Fibroblast of skin of scalp (primary cell): ENCODE data around the gene NCF4.

Experiments used
- DNase-seq: peaks from one replicate; pipeline ENCODE4 v3.0.0-alpha.2; 2013

The NCF4 gene

GRCh38 chr22:36865346-36865745, 4.5 kb downstream of the NCF4 start:
- no peak for DNase-seq

DNA sequence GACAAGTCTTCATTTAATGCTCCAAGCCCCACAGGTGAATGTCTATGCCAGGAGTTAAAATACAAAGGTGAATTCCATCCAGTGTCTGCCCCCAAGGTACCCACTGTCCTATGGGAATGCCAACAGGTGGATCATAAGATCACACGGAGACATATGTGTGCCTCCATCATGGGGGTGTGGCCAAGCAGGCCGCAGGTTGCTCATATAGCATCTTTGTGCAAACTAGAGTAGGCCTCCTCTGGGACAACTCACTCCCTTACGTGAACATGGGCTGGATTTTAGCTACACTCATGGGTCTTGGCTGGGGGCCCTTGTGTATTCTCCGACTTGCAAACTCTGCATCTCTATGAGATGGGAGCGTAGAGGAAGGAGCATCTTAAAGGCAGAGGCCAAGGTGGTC, 6.9 kb downstream of the NCF4 start:
- no peak for DNase-seq

- no peak for DNase-seq
Observed at GRCh38 chr22:36868546-36869181, 7.9 kb downstream of the NCF4 start.

DNA sequence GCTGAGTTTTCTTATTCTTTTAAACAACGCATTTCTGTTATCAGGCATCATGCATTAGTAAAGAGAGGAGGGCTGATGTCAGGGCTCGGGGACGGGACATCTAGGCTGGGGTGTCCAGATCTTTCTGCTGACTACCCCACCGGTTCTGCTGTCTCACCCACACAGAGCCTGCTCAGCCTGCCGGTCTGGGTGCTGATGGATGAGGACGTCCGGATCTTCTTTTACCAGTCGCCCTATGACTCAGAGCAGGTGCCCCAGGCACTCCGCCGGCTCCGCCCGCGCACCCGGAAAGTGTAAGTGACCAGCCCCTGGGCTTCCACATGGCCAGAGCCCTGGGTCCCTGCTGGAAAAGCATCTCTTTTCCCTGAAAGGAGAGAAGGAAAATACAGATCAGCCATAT, 9.4 kb downstream of the NCF4 start:
- DNase-seq, result no peak

DNA sequence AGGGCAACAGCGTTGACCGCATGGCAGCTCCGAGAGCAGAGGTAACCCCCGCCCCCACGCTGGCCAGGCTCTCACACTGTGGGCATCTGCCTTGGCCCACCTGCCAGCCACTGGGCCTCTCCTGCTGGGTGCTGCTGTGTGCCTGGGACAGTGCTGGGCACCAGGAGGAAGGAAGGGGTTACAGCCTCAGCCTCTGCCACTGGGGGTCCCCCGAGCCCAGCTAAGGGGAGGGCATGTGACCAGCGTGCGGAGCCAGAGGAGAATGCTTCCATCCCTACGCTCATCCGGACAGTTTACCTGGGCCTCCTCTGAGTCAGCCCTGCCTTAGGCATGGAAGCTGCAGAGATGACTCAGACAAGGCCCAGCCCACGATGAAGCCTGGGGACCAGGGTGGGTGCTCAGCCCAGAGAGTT, 10.9 kb downstream of the NCF4 start:
- no peak for DNase-seq

- DNase-seq, result no peak
Observed at GRCh38 chr22:36872084-36872483, 11.3 kb downstream of the NCF4 start.

DNA sequence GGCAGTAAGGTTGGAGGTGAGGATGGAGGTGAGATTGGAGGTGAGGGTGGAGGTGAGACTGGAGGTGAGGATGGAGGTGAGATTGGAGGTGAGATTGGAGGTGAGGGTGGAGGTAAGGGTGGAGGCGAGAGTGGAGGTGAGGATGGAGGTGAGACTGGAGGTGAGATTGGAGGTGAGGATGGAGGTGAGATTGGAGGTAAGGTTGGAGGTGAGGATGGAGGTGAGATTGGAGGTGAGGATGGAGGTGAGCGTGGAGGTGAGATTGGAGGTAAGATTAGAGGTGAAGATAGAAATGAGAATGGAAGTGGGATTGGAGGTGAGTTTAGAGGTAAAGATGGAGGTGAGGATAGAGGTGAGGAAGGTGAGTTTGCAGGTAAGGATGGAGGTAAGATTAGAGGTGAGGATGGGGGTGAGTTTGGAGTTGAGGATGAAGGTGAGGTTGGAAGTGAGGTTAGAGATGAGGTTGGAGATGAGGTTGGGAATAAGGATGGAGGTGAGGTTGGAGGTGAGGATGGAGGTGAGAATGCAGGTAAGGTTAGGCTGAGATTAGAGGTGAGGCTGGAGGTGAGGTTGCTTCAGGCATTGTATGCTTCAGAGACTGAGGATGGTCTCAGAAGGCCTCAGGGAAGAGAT, 12.2 kb downstream of the NCF4 start:
- no peak for DNase-seq

DNA sequence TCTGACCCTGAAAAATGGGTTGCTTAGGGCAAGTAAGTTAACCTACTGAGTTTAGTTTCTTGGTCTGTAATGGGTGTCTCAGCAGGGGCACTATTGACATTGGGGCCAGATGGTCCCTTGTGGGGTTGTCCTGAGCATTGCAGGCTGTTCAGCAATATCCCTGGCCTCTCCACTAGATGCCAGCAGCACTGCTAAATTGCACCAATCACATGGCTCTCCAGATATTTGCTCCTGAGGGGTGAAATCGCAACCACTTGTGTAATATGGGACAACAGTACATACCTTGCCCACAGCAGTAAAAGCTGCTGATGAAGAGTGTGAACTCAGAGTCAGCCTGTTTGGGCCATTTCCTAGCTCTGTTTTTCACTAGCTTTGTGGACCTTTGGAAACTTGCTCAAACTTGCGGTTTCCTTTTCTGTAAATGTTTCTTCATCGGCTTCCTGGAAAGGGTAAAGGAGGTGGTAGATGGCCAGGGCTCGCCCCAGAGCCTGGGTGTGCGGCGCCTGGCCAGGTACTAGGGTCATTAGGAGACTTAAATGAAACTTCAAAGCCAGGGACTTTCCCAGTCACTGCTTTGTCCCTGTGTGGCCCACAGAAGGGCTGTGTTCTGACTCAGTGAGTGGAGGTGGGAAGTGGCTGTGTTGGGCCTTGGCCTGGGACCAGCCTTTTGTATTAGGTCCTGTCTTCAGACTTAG, 13.0 kb downstream of the NCF4 start:
- peak; percentile 61 for DNase-seq

DNA sequence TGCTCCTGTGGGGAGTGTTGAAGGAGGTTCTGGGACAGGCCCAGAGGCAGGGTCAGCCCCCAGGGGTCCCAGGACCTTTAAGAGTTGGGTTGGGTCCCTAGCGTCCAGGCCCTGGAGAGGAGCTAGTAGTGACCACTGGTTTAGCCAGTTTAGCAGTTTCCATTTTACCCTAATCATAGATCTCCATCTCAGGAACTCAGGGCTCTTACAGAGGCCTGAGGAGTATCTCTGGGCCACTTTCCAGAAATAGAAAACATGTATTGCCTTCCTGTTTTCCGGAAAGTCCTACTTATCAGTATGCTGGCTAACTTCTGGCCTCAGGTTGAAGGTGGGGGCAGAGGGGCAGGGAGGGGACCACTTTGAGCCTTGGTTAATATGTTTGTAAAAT, 13.5 kb downstream of the NCF4 start:
- no peak for DNase-seq

DNA sequence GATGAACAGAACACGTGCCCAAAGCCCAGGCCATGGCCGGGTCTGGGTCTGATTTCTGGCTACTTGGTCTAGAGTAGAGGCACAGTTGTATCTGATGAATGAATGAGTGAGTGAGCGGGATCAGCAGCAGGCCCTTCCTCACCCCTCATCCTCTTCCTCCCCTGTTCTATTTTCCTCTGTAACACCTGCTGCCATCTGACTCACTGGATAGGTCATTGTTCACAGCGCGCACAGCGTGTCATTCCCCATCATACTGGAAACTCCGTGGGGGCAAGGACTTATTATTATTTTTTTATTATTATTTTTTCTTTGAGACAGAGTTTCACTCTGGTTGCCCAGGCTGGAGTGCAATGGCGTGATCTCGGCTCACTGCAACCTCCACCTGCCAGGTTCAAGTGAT, 13.9 kb downstream of the NCF4 start:
- no peak for DNase-seq

GRCh38 chr22:36875741-36876140, 14.9 kb downstream of the NCF4 start:
- no peak for DNase-seq

GRCh38 chr22:36879775-36880174, 19.0 kb downstream of the NCF4 start:
- DNase-seq, result no peak

GRCh38 chr22:36881504-36882245, 20.9 kb downstream of the NCF4 start:
- DNase-seq, result no peak

DNA sequence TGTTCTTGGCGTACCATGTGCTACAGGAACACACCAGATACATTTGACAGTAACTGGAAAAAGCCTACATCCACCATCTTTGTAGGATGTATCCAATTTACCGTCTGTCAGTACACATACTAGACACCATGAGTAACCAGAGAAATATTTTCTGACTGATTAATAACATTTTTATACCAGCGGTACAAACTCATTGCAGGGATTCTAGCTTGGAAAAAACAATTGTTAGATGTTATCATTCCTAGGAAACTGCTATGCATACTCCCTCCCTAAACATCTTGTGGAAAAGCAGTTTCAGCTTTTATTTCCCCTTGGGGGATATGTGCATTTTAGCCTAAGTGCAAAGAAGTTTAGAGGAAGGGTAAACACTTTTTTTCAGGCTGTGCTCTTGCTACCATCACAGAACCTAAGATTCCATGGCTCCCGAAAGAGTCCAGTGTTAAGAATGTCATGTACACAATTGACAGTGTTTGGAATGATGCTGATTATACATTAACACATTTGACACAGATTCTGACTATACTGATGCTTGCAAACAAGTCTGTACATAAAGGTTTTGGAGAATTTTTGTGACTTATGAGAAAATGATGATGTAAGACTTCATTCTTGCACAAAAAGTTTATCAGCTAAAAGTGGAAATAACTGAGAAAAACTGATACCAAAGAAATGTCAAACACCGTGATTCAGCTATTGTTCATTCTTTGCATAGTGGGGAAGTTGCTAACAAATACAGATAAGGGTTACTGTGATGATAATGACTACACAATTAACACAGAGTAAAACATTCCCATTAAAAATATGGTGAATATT, 23.7 kb downstream of the NCF4 start:
- peak; percentile 20 for DNase-seq

DNA sequence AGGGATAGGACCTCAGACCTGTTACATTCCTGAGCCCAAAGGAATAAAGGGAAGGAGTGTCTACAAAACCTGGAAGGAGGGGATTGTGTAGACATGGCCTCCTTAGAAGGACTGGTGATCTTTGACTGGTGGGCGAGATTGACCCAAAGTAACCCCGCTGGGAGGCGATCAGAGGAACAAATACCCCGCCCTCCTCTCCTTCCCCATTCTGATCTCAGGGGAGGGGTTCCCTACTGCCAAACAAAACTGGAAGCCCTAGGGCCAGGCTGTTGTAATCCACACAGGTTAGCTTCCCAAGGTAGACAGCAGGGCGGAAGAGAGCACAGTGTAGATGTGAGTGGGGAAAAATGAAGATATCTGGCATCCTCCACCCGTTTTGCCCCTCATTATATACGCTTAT, 24.7 kb downstream of the NCF4 start:
- no peak for DNase-seq

GRCh38 chr22:36886016-36886415, 25.2 kb downstream of the NCF4 start:
- DNase-seq, result no peak

DNA sequence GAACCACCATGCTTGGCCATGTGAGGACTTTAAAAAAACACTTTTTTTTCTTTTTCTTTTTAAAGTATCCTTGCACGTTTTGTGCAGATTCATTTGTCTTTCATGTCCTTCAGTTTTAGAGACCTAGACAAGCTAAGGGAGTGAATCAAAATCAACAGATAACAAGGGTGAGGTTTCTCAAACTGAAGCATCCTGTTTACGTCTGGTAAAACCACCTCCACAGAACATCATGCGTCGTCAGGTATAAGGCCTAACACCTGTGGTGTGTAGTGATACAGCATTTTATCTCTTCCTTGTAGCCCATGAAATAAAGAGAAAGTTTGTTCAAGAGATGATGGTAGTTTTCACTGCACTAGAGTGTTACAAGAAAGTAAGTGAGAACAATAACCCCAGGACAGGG, 26.4 kb downstream of the NCF4 start:
- no peak for DNase-seq

GRCh38 chr22:36891646-36892045, 30.8 kb downstream of the NCF4 start:
- DNase-seq, result no peak

DNA sequence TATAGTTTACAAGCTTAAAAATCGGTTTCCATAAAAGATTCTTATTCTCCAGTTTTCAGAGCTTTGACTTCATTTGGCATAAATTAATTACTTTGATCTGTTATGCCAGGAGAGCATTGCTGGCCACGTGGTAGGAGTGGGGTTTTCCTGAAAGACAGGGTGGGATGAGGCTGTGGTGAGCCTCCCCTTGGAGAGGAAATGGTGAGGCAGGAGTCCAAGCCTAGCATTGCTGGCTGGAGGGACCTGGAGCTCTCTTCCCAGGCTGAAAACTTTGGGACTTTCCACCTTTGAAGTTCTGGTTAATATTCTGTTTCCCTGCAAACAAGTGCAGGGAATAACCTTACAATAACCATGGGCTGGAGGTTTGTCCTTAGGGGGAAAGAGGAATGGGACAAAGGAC, 31.5 kb downstream of the NCF4 start:
- no peak for DNase-seq

GRCh38 chr22:36893262-36893661, 32.5 kb downstream of the NCF4 start:
- no peak for DNase-seq

- DNase-seq, result no peak
Observed at GRCh38 chr22:36894266-36894665, 33.5 kb downstream of the NCF4 start.

DNA sequence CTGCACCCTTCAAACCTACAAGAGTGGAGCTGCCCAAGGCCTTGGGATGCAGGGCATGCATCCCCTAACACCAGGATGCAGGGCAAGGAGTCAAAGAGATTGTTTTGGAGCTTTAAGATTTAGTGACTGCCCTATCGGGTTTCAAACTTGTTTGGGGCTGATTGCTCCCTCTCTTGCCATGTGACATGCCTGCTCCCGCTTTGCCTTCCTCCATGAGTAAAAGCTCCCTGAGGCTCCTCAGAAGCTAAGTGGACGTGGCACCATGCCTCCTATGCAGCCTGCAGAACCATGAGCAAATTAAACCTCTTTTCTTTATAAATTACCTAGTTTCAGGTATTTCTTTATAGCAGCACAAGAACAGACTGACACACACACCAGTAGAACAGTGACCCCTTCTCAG, 36.8 kb downstream of the NCF4 start:
- DNase-seq, result no peak

DNA sequence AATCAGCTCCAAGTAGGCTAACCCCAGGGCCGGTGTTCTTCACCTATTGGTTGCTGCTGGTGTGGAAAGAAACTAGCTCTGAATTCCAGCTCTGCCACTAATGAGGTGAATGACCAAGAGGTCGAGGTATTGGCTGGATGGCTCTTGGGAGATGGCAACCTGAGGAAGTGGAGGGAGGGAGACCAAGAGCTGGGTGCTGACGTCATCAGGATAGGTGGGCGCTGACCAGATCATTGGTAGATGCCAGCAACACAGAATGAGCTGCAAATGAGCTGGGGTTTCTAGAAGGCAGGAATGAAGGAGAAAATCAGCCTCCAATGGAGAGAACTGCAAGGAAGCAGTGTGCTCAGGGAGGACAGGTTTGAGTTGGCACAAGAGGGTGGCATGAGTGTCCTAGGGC, 37.9 kb downstream of the NCF4 start:
- no peak for DNase-seq
